Measurements from ENCODE around the gene HIC1.
"Not testable (repeated sequence)": the region's sequence is repeated elsewhere in the genome, so short reads cannot be mapped to it uniquely, and the experiment has no call there.

The HIC1 gene, protein sequence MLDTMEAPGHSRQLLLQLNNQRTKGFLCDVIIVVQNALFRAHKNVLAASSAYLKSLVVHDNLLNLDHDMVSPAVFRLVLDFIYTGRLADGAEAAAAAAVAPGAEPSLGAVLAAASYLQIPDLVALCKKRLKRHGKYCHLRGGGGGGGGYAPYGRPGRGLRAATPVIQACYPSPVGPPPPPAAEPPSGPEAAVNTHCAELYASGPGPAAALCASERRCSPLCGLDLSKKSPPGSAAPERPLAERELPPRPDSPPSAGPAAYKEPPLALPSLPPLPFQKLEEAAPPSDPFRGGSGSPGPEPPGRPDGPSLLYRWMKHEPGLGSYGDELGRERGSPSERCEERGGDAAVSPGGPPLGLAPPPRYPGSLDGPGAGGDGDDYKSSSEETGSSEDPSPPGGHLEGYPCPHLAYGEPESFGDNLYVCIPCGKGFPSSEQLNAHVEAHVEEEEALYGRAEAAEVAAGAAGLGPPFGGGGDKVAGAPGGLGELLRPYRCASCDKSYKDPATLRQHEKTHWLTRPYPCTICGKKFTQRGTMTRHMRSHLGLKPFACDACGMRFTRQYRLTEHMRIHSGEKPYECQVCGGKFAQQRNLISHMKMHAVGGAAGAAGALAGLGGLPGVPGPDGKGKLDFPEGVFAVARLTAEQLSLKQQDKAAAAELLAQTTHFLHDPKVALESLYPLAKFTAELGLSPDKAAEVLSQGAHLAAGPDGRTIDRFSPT

DNA sequence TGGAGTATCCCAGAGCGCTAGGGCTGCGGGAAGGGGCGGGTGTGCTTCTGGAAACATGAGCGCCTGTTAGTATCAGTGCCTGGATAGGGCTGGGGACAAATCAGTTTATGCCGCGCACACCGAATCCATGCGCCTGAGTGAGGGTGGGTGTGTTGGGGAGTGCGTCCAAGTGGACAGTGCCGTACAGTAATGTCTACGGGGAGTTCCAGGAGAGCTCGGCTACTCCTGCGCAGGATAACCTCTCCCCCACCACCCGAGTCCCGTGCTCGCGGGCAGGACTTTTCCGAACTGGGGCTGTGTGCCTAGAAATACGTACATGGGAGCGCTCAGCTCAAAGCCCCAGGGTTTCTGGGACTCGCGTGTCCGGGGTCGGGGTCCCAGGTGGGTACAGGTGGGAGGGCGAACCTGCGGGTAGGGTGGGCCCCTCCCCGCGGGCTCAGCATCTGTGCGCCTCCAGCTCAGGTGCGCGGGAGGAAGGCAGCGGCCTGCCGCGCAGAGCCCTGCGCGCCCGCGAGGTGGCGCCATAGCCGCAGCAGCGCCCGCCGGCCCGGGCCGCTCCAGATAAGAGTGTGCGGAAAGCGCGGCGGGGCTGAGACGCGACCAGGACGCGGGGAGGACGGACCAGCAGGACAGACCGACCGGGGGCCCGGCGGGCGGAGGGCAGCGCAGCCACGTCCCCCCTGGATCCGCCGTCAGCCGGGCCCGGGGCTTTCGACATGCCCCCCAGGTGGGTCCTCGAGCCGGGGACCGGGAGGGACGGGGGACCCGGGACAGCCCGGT lies at the start of gene HIC1:
Gene HIC1 (plus strand): TSS at position 592 of the 780 bp plus-strand sequence. CDS start 1,588 bp downstream, outside the sequence.
- Mint-ChIP-seq H3K4me3 (peak within 1 kb of the TSS; percentile 74), H3K36me3 (ENCODE audit: insufficient read depth) (peaks cover 31% of the 10 kb centered on the region), H3K9me3 (no peaks in the 10 kb centered on the region), H3K27ac (ENCODE audit: low read depth) (peak within 1 kb of the TSS; percentile 78), H3K27me3 (no peaks in the 10 kb centered on the region), H3K4me1 (peaks cover 23% of the 10 kb centered on the region)
- DNase-seq (ENCODE audit: low spot score in 2 of 2): peak; percentile 74 to 75
- ATAC-seq (replicated peaks; ENCODE audit: extremely low read depth, poor library complexity, severe bottlenecking): peak; percentile 58

- Mint-ChIP-seq H3K9me3 (no peaks in the 10 kb centered on the region), H3K4me1 (no peaks in the 10 kb centered on the region)
Observed at GRCh38 chr17:2008332-2009126, 46.4 kb upstream of the HIC1 start.

GRCh38 chr17:2009737-2010136 lies 45.2 kb upstream of the HIC1 start:
- Mint-ChIP-seq H3K9me3 (no peaks in the 10 kb centered on the region), H3K27ac (ENCODE audit: low read depth) (no peak overlapping the region), H3K4me3 (no peak overlapping the region), H3K4me1 (no peaks in the 10 kb centered on the region), H3K36me3 (ENCODE audit: insufficient read depth) (peaks cover 2% of the 10 kb centered on the region), H3K27me3 (peaks cover 29% of the 10 kb centered on the region)
- ATAC-seq (replicated peaks; ENCODE audit: extremely low read depth, poor library complexity, severe bottlenecking) (no peak), DNase-seq (ENCODE audit: low spot score in 2 of 2) (no peak)

More at GRCh38 chr17:2008332-2009126, 46.4 kb upstream of the HIC1 start:
- peaks cover 17% of the 10 kb centered on the region for H3K27me3 Mint-ChIP-seq
- no peak overlapping the region for H3K4me3 Mint-ChIP-seq
- H3K27ac Mint-ChIP-seq (ENCODE audit: low read depth): no peak overlapping the region
- ATAC-seq (replicated peaks; ENCODE audit: extremely low read depth, poor library complexity, severe bottlenecking) (no peak), DNase-seq (ENCODE audit: low spot score in 2 of 2) (no peak)
- H3K36me3 Mint-ChIP-seq (ENCODE audit: insufficient read depth): peaks cover 2% of the 10 kb centered on the region

DNA sequence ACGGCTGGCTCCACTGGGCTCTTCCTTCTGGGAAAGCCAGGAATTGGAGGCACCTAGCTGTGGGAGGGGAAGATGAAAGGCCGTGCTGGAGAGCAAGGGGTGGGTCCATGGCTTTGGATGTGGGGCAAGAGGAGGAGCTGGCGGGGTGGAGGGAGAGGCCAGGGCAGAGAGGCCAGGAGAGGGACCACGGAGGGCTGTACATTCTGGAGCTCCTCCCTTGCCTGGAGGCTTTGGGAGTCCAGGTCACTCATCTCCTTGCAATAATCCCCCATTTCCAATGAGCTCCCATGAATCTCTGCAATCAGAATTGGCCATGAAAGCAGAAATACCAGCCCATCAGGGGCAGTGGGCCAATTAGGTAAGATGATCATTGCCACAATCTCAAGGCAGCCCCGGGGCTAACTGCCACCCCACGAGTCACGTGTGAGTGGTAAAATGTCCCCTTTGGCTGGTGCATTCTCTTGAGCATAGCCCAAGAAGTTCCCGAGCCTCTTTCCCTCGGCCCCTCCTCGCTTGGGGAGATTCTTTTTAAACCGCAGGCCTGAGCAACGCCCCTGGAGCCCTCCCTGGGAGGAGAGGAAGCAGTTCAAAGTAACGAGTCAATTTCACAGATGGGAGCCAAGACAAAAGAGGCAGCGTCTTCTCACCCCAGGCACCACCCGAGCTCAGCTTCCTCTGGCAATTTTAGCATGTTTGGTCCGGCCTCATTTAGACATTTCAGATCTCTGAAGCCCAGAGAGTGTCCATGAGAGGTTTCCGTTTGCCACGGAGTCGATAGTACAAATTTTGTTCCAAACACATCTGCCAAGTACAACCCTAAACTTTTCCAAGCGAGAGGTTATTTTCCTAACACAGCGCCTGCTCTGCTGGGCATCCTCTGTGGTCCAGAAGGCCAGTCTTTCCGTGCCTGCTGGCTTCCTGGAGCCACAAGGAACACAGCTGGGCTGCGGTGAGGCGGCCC lies 43.2 kb upstream of the HIC1 start:
- H3K27me3 Mint-ChIP-seq: peaks cover 41% of the 10 kb centered on the region
- DNase-seq (ENCODE audit: low spot score in 2 of 2) (no peak), ATAC-seq (replicated peaks; ENCODE audit: extremely low read depth, poor library complexity, severe bottlenecking) (no peak)
- no peak overlapping the region for H3K27ac Mint-ChIP-seq (ENCODE audit: low read depth)
- no peak overlapping the region for H3K4me3 Mint-ChIP-seq
- no peaks in the 10 kb centered on the region for H3K4me1 Mint-ChIP-seq
- peaks cover 2% of the 10 kb centered on the region for H3K36me3 Mint-ChIP-seq (ENCODE audit: insufficient read depth)
- no peaks in the 10 kb centered on the region for H3K9me3 Mint-ChIP-seq

- DNase-seq (ENCODE audit: low spot score in 2 of 2) (no peak), ATAC-seq (replicated peaks; ENCODE audit: extremely low read depth, poor library complexity, severe bottlenecking) (no peak)
- no peaks in the 10 kb centered on the region for H3K4me1 Mint-ChIP-seq
- peaks cover 45% of the 10 kb centered on the region for H3K27me3 Mint-ChIP-seq
- H3K9me3 Mint-ChIP-seq: no peaks in the 10 kb centered on the region
- H3K27ac Mint-ChIP-seq (ENCODE audit: low read depth): no peak overlapping the region
- no peaks in the 10 kb centered on the region for H3K36me3 Mint-ChIP-seq (ENCODE audit: insufficient read depth)
- no peak overlapping the region for H3K4me3 Mint-ChIP-seq
Observed at GRCh38 chr17:2012499-2012898, 42.4 kb upstream of the HIC1 start.

DNA sequence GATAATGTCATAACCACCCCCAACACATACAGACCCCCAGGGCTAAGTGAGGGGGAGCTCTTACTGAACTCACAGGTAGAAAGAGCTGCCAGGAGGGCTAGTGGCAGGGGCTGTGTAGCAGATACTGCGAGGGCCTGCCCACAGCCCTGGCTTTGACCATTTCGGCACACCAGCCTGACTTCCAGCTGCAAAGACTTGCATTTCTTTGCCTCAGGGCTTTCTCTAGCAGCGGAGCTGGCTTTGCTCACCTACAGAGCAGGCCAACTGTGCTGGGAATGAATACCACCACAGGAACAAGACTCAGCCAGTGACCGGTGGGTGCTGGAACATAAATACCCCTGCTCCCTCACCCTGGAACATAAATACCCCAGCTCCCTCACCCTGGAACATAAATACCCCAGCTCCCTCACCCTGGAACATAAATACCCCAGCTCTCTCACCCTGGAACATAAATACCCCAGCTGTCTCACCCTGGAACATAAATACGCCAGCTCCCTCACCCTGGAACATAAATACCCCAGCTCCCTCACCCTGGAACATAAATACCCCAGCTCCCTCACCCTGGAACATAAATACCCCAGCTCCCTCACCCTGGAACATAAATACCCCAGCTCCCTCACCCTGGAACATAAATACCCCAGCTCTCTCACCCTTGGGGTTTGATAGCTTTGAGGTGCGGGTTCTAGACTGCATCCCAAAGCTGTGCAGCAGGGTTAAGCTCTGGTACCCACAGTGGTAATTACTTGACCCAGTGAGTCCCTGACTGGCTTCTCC lies 41.5 kb upstream of the HIC1 start:
- not testable (repeated sequence) for H3K9me3 Mint-ChIP-seq; H3K4me3 Mint-ChIP-seq; ATAC-seq (replicated peaks; ENCODE audit: extremely low read depth, poor library complexity, severe bottlenecking); H3K27ac Mint-ChIP-seq (ENCODE audit: low read depth); H3K4me1 Mint-ChIP-seq; DNase-seq (ENCODE audit: low spot score in 2 of 2); H3K36me3 Mint-ChIP-seq (ENCODE audit: insufficient read depth)
- H3K27me3 Mint-ChIP-seq: peaks cover 54% of the 10 kb centered on the region

- Mint-ChIP-seq H3K36me3 (ENCODE audit: insufficient read depth) (no peaks in the 10 kb centered on the region), H3K4me1 (no peaks in the 10 kb centered on the region), H3K27me3 (peaks cover 60% of the 10 kb centered on the region), H3K9me3 (no peaks in the 10 kb centered on the region), H3K4me3 (no peak overlapping the region), H3K27ac (ENCODE audit: low read depth) (no peak overlapping the region)
- DNase-seq (ENCODE audit: low spot score in 2 of 2): no peak
- ATAC-seq (replicated peaks; ENCODE audit: extremely low read depth, poor library complexity, severe bottlenecking): no peak
Observed at GRCh38 chr17:2013994-2014317, 40.9 kb upstream of the HIC1 start.

- DNase-seq (ENCODE audit: low spot score in 2 of 2): no peak
- Mint-ChIP-seq H3K4me3 (no peak overlapping the region), H3K36me3 (ENCODE audit: insufficient read depth) (no peaks in the 10 kb centered on the region), H3K4me1 (no peaks in the 10 kb centered on the region), H3K27me3 (peaks cover 73% of the 10 kb centered on the region), H3K9me3 (no peaks in the 10 kb centered on the region), H3K27ac (ENCODE audit: low read depth) (no peak overlapping the region)
- ATAC-seq (replicated peaks; ENCODE audit: extremely low read depth, poor library complexity, severe bottlenecking): no peak
Observed at GRCh38 chr17:2015314-2015713, 39.6 kb upstream of the HIC1 start.

DNA sequence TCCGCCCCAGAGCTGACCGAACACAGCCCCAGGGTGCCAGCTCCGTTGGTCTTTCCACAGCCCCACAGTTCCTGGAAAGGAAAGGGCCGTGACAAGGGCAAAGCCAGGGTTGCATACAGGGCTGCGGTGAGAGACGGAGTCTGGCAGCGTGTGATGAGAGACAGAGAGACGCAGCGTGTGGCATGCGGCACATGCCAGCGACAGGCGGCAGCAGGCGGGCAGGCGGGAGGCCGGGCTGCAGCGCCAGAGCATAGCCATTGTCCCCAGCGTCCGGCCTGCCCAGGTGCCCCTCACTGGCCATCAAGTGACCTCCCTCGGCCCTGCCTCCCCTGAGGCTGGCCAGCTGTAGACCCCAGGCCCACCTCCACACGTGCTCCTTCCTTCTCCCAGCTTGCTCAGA lies 38.4 kb upstream of the HIC1 start:
- H3K27me3 Mint-ChIP-seq: peaks cover 85% of the 10 kb centered on the region
- H3K4me3 Mint-ChIP-seq: no peak overlapping the region
- H3K27ac Mint-ChIP-seq (ENCODE audit: low read depth): no peak overlapping the region
- H3K9me3 Mint-ChIP-seq: no peaks in the 10 kb centered on the region
- H3K36me3 Mint-ChIP-seq (ENCODE audit: insufficient read depth): no peaks in the 10 kb centered on the region
- peaks cover 5% of the 10 kb centered on the region for H3K4me1 Mint-ChIP-seq
- DNase-seq (ENCODE audit: low spot score in 2 of 2) (no peak), ATAC-seq (replicated peaks; ENCODE audit: extremely low read depth, poor library complexity, severe bottlenecking) (no peak)

- Mint-ChIP-seq H3K27me3 (peaks cover 80% of the 10 kb centered on the region), H3K4me3 (no peak overlapping the region), H3K27ac (ENCODE audit: low read depth) (peak overlapping the region; percentile 70), H3K4me1 (peaks cover 5% of the 10 kb centered on the region), H3K9me3 (no peaks in the 10 kb centered on the region), H3K36me3 (ENCODE audit: insufficient read depth) (no peaks in the 10 kb centered on the region)
- no peak for ATAC-seq (replicated peaks; ENCODE audit: extremely low read depth, poor library complexity, severe bottlenecking)
- DNase-seq (ENCODE audit: low spot score in 2 of 2): no peak
Observed at GRCh38 chr17:2017274-2017941, 37.5 kb upstream of the HIC1 start.
